HCT116 (cell line): ENCODE data around the gene STK40. TPM values are rescaled to one million over a fixed set of nuclear protein-coding genes. Genes with fewer than 3 reads are reported as not detected.

Experiments
- ATAC-seq: fragments of 200-7000 bp; cut with Tn5 transposase; 2 replicates; pipeline ENCODE4 v1.9.1; 2020; ENCODE audit warnings: mild to moderate bottlenecking, moderate library complexity
- BruUV-seq: library from RNA; stranded (reverse); fragments of 400-500 nt; replicated peaks from 2 replicates; lab custom pipeline; 2021; lab: Mats Ljungman, UMichigan
- CTCF ChIA-PET: fragments of 300-600 bp; sonication (Branson Sonifier 250); formaldehyde crosslinking; loops from one replicate; lab custom pipeline; 2021; ENCODE audit warnings: antibody characterized with exemption; lab: Charles Lee
- POLR2A ChIA-PET: fragments of 300-600, 350-600 bp; sonication (Branson Sonifier 250); formaldehyde crosslinking; loops from one replicate; lab custom pipeline; 2021; ENCODE audit warnings: antibody characterized with exemption; lab: Charles Lee
- RAD21 ChIA-PET, 2 experiments: fragments of 300-600 bp; sonication (Branson Sonifier 250); formaldehyde crosslinking; loops; one replicate each; lab custom pipeline; 2023; ENCODE audit warnings: low total read pairs in 2 of 2; ENCODE audit not compliant: uncharacterized antibody in 2 of 2, unreplicated experiment in 2 of 2, low non-redundant PET in 1 of 2; lab: Charles Lee
- DNase-seq: peaks from one replicate; pipeline ENCODE4 v3.0.0-alpha.2; 2010; ENCODE audit warnings: low read depth, low spot score
- H2AFZ ChIP-seq: fragments of 200-600 bp; shearing (Covaris generic), sonication (generic); 2 replicates; pipeline ENCODE4 v1.6.1; 2017; ENCODE audit warnings: low read depth, mixed run types, mixed read lengths, antibody characterized with exemption, low read length; ENCODE audit not compliant: poor library complexity, severe bottlenecking
- H3K27ac ChIP-seq: 2 replicates; pipeline ENCODE4 v1.5.1; 2012; ENCODE audit warnings: low read depth, low read length
- H3K27me3 ChIP-seq: fragments of 200-600 bp; sonication (generic); 2 replicates; pipeline ENCODE4 v1.6.1; 2016; ENCODE audit warnings: mixed run types, low read length, mixed read lengths; ENCODE audit not compliant: insufficient read depth
- H3K36me3 ChIP-seq, 2 experiments: fragments of 200-500 bp in 1 of 2; fragments of 200-600 bp in 1 of 2; sonication (Bioruptor generic) in 1 of 2; sonication (generic) in 1 of 2; 2 replicates each; pipeline versions ENCODE4 v1.5.1 to v1.6.1; 2014 to 2016; ENCODE audit warnings: low read length in 2 of 2, inconsistent platforms in 1 of 2, mixed read lengths in 1 of 2, mixed run types in 1 of 2; ENCODE audit not compliant: insufficient read depth in 2 of 2, control insufficient read depth in 1 of 2
- H3K4me1 ChIP-seq, 2 experiments: fragments of 200-600 bp in 1 of 2; sonication (generic) in 1 of 2; 2 replicates each; pipeline versions ENCODE4 v1.5.1 to v1.6.1; 2012 to 2017; ENCODE audit warnings: low read length in 2 of 2, inconsistent platforms in 1 of 2, mild to moderate bottlenecking in 1 of 2, mixed read lengths in 1 of 2, mixed run types in 1 of 2, moderate library complexity in 1 of 2; ENCODE audit not compliant: insufficient read depth in 2 of 2, control insufficient read depth in 1 of 2
- H3K4me2 ChIP-seq: fragments of 200-600 bp; sonication (generic); 2 replicates; pipeline ENCODE4 v1.6.1; 2017; ENCODE audit warnings: mixed run types, low read length, mixed read lengths
- H3K4me3 ChIP-seq, 2 experiments: fragments of 200-600 bp in 1 of 2; sonication (generic) in 1 of 2; replicated peaks in 1 of 2; 2 replicates each; pipeline ENCODE4 v1.5.1; 2011 to 2016; ENCODE audit warnings: low read length in 2 of 2, control low read depth in 1 of 2, low read depth in 1 of 2, mild to moderate bottlenecking in 1 of 2, mixed read lengths in 1 of 2, mixed run types in 1 of 2
- H3K79me2 ChIP-seq: fragments of 200-600 bp; sonication (generic); 2 replicates; pipeline ENCODE4 v1.6.1; 2017; ENCODE audit warnings: mild to moderate bottlenecking, mixed run types, low read length, moderate library complexity, mixed read lengths; ENCODE audit not compliant: insufficient read depth
- H3K9ac ChIP-seq: fragments of 200-600 bp; sonication (generic); 2 replicates; pipeline ENCODE4 v1.6.1; 2016; ENCODE audit warnings: low read length, mixed read lengths
- H3K9me2 ChIP-seq: fragments of 200-600 bp; sonication (generic), shearing (Covaris generic); 2 replicates; pipeline ENCODE4 v1.6.1; 2017; ENCODE audit warnings: mixed run types, mild to moderate bottlenecking, moderate library complexity; ENCODE audit not compliant: insufficient read depth
- H3K9me3 ChIP-seq, 2 experiments: fragments of 200-500 bp in 1 of 2; fragments of 200-600 bp in 1 of 2; sonication (Bioruptor generic) in 1 of 2; sonication (generic) in 1 of 2; 2 replicates each; pipeline ENCODE4 v1.6.1; 2014 to 2017; ENCODE audit warnings: low read length in 2 of 2, mixed read lengths in 2 of 2, inconsistent platforms in 1 of 2, low read depth in 1 of 2, mild to moderate bottlenecking in 1 of 2, mixed run types in 1 of 2, moderate library complexity in 1 of 2; ENCODE audit not compliant: control insufficient read depth in 1 of 2, insufficient read depth in 1 of 2
- H4K20me1 ChIP-seq: fragments of 200-600 bp; sonication (generic), shearing (Covaris generic); 2 replicates; pipeline ENCODE4 v1.6.1; 2017; ENCODE audit warnings: mixed run types, mild to moderate bottlenecking, moderate library complexity; ENCODE audit not compliant: insufficient read depth
- ATF3 ChIP-seq: IDR thresholded peaks from 2 replicates; pipeline ENCODE4 v1.6.1; 2012
- CBX3 ChIP-seq: IDR thresholded peaks from 2 replicates; pipeline ENCODE4 v1.6.1; 2012; ENCODE audit warnings: low read depth
- CEBPB ChIP-seq: IDR thresholded peaks from 2 replicates; pipeline ENCODE4 v1.6.1; 2012; ENCODE audit warnings: low read depth
- CTCF ChIP-seq, 3 experiments: fragments of 200-600 bp in 1 of 3; sonication (generic) in 1 of 3; IDR thresholded peaks in 2 of 3; conservative IDR thresholded peaks in 1 of 3; 2 replicates each; pipeline ENCODE4 v1.5.1; 2012 to 2017; ENCODE audit warnings: low read depth in 2 of 3, low read length in 2 of 3, antibody characterized with exemption in 1 of 3, borderline replicate concordance in 1 of 3, control low read depth in 1 of 3, mild to moderate bottlenecking in 1 of 3, mixed read lengths in 1 of 3, mixed run types in 1 of 3, moderate library complexity in 1 of 3; ENCODE audit not compliant: insufficient read depth in 1 of 3
- ELF1 ChIP-seq: IDR thresholded peaks from 2 replicates; pipeline ENCODE4 v1.6.1; 2012; ENCODE audit warnings: low read depth, borderline replicate concordance
- EZH2 ChIP-seq: fragments of 200-600 bp; sonication (generic); IDR thresholded peaks from 2 replicates; pipeline ENCODE4 v1.6.1; 2017; ENCODE audit warnings: antibody characterized with exemption, mixed run types
- EZH2phosphoT487 ChIP-seq: fragments of 200-600 bp; IDR thresholded peaks from 2 replicates; pipeline ENCODE4 v1.6.1; 2018; ENCODE audit warnings: antibody characterized with exemption, borderline replicate concordance
- FOSL1 ChIP-seq: IDR thresholded peaks from 2 replicates; pipeline ENCODE4 v1.6.1; 2012; ENCODE audit warnings: low read depth
- MAX ChIP-seq: IDR thresholded peaks from 2 replicates; pipeline ENCODE4 v1.6.1; 2012
- POLR2A ChIP-seq: IDR thresholded peaks from 2 replicates; pipeline ENCODE4 v1.7.0; 2011; ENCODE audit warnings: borderline replicate concordance; ENCODE audit not compliant: insufficient read depth, insufficient read length; ENCODE audit errors: extremely low read depth
- RAD21 ChIP-seq: IDR thresholded peaks from 2 replicates; pipeline ENCODE4 v1.6.1; 2012; ENCODE audit warnings: low read depth, mild to moderate bottlenecking
- REST ChIP-seq: IDR thresholded peaks from 2 replicates; pipeline ENCODE4 v1.6.1; 2012; ENCODE audit warnings: low read depth
- SIN3A ChIP-seq: IDR thresholded peaks from 2 replicates; pipeline ENCODE4 v1.6.1; 2012; ENCODE audit warnings: low read depth
- SRF ChIP-seq: IDR thresholded peaks from 2 replicates; pipeline ENCODE4 v1.6.1; 2012; ENCODE audit warnings: low read depth
- TCF7L2 ChIP-seq: IDR thresholded peaks from 2 replicates; pipeline ENCODE4 v1.7.0; 2011; ENCODE audit warnings: borderline replicate concordance, inconsistent platforms; ENCODE audit not compliant: insufficient read depth, insufficient read length; ENCODE audit errors: extremely low read depth
- YY1 ChIP-seq: IDR thresholded peaks from 2 replicates; pipeline ENCODE4 v1.6.1; 2011; ENCODE audit warnings: low read length, low read depth, moderate library complexity, mild to moderate bottlenecking; ENCODE audit not compliant: insufficient replicate concordance; ENCODE audit errors: extremely low read depth
- ZBTB33 ChIP-seq: IDR thresholded peaks from 2 replicates; pipeline ENCODE4 v1.6.1; 2011; ENCODE audit warnings: mild to moderate bottlenecking, low read length, moderate library complexity; ENCODE audit not compliant: insufficient replicate concordance; ENCODE audit errors: extremely low read depth
- ZFX ChIP-seq: fragments of 450-650 bp; IDR thresholded peaks from 2 replicates; pipeline ENCODE4 v1.6.1; 2017
- intact Hi-C: fragments of 100-400 bp; cut with micrococcal nuclease; formaldehyde crosslinking; loops from 2 replicates; pipeline ENCODE4 v1.10.0; 2022
- total RNA-seq: library from RNA; stranded (reverse); gene quantifications from one replicate; pipeline ENCODE4 v1.2.1, GENCODE V29; 2021; ENCODE audit not compliant: unreplicated experiment

Gene STK40
- total RNA-seq, 1 experiment from 2014 or later = 33.9 TPM

GRCh38 chr1:36377791-36378492 lies 7.8 kb downstream of the STK40 start:
- H4K20me1 ChIP-seq = no peaks in the 10 kb centered on the region; the same call in 1 of the 2 replicates

More at GRCh38 chr1:36377791-36378492, 7.8 kb downstream of the STK40 start:
- H3K4me1 ChIP-seq = peaks cover 33 to 45% of the 10 kb centered on the region in 2 experiments
- H3K9ac ChIP-seq = no peak overlapping the region
- DNase-seq = no peak
- no TSS peak for BruUV-seq
- ATAC-seq = no peak
- intact Hi-C loops = no loop called here
- H3K27me3 ChIP-seq = no peaks in the 10 kb centered on the region
- TF ChIP-seq CEBPB (no peak), REST (no peak), ZBTB33 (no peak), TCF7L2 (no peak), YY1 (no peak), ATF3 (no peak), FOSL1 (no peak), EZH2phosphoT487 (no peak), ZFX (no peak), SRF (no peak), MAX (no peak), ELF1 (no peak), CBX3 (no peak), RAD21 (no peak), SIN3A (no peak), CTCF (IDR thresholded peaks at IDR 0.05 in 2 of 3, conservative IDR thresholded peaks at IDR 0.05 in 1 of 3; ENCODE audit: borderline replicate concordance in 1 of 3, insufficient read depth in 1 of 3, low read depth in 2 of 3, low read length in 2 of 3) (no peak), EZH2 (no peak), POLR2A (no peak)
- TF ChIP-seq, all 23 proteins: peak for 0
- Histone ChIP-seq H3K79me2 (peaks cover 86% of the 10 kb centered on the region), H2AFZ (no peak overlapping the region), H3K36me3 (peaks cover 2 to 5% of the 10 kb centered on the region in 2 experiments; a peak in 1 of 4 replicates), H3K27ac (peak overlapping the region; percentile 16; the same call in 1 of the 2 replicates), H3K9me2 (no peaks in the 10 kb centered on the region), H3K9me3 (no peaks in the 10 kb centered on the region), H3K4me2 (no peak overlapping the region), H3K4me3 (no peak overlapping the region)
- RAD21 ChIA-PET = no interaction called here
- CTCF ChIA-PET = interaction anchor here (1.1 kb wide), 1 partner anchor 9 kb away, joined by 4 read pairs; no protein-coding TSS in a partner anchor
- POLR2A ChIA-PET = interaction anchor here (0.7 kb wide), 1 partner anchor 60 kb away, joined by 3 read pairs; no protein-coding TSS in a partner anchor
